ENCODE results near the gene ARHGEF4. TPM values are rescaled to one million over a fixed set of nuclear protein-coding genes. Genes with fewer than 3 reads are reported as not detected.

The ARHGEF4 gene
- total and polyA plus RNA-seq, 10 donors: 0.19 to 0.88 (median 0.46) TPM; not detected in 2

DNA sequence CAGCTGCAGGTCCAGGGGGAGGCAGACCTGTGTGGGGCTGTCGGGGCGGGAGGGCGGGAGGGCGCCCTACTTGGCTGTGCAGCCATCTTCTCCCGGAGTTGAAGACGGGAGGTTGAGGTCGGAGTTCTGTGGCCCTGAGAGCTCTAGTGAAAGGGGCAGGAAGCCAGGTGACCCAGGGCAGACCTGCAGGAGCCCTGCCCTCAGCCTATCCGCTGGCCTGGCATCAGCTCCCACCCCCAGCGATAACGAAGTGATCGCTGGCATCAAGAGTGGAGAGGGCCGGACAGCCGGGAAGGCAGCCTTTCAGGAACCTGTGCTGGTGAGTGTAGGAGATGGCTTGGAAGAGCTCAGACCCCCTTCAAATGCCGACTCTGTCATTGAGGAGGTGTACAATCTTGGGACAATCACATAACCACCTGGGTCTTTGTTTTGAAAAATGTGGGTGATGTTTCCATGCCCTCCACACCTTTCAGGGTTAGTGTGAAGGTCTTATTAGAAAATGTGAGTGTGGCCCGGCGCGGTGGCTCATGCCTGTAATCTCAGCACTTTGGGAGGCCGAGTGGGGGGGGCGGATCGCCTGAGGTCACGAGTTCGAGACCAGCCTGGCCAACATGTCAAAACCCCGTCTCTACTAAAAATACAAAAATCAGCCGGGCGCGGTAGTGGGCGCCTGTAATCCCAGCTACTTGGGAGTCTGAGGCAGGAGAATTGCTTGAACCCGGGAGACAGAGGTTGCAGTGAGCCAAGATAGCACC, 1.3 kb downstream of the ARHGEF4 start:
- no peaks in the 10 kb centered on the region for H3K36me3 ChIP-seq
- intact Hi-C loops (cut with DNase I; ENCODE audit: low total_unique reads): no loop called here

DNA sequence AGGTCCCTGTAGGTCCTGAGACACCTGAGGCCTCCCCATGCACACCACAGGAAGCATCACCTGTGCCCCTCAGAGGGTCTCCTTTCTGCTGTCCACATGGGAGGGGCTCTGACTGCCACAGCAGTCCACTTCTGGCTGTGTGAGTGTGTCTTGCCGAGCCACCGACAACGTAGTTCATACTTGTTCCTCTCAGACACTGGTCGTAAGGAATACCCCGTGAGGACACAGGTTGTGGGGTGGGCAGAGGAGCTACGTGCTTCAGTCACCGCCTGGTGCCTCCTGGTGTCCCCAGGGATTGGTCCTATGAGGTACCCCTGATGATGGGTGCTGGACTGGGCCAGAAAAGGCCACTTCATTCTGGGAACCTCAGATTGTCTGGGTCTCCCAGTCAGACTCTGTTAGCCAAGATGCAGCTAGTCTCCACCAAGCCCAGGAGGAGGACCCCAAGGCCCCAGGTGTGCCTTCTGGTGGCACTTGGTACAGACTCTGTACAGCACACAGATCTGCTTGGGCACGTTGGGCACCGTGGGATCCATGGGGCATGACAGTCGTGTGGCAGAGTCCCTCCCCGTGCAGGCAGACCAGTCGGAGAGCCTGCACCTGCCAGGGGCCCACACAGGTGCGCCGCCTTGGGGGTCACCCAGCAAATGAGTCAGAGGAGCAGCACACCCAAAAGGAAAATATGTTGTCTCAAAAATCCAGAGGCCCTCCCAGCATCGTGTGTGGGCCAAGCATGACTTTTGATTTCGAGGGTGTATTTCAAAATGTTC, 2.5 kb downstream of the ARHGEF4 start:
- intact Hi-C loops (cut with DNase I; ENCODE audit: low total_unique reads): no loop called here

More for the DNA sequence above, 1.3 kb downstream of the ARHGEF4 start:
- no peak overlapping the region for H3K4me3 ChIP-seq
- peaks cover 0 to 18% (median 14%) of the 10 kb centered on the region in 6 donors for H3K4me1 ChIP-seq
- no peak for TF ChIP-seq POLR2A (IDR thresholded peaks at IDR 0.05)
- no peak for TF ChIP-seq POLR2AphosphoS5 (IDR thresholded peaks at IDR 0.05)
- TF ChIP-seq, protein P1, sequence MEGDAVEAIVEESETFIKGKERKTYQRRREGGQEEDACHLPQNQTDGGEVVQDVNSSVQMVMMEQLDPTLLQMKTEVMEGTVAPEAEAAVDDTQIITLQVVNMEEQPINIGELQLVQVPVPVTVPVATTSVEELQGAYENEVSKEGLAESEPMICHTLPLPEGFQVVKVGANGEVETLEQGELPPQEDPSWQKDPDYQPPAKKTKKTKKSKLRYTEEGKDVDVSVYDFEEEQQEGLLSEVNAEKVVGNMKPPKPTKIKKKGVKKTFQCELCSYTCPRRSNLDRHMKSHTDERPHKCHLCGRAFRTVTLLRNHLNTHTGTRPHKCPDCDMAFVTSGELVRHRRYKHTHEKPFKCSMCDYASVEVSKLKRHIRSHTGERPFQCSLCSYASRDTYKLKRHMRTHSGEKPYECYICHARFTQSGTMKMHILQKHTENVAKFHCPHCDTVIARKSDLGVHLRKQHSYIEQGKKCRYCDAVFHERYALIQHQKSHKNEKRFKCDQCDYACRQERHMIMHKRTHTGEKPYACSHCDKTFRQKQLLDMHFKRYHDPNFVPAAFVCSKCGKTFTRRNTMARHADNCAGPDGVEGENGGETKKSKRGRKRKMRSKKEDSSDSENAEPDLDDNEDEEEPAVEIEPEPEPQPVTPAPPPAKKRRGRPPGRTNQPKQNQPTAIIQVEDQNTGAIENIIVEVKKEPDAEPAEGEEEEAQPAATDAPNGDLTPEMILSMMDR (IDR thresholded peaks at IDR 0.05 in 8 of 11, conservative IDR thresholded peaks at IDR 0.05 in 3 of 11): no peak
- no peak overlapping the region for H3K27ac ChIP-seq
- WGBS, 5 donors: 73 to 81% (median 75%) methylated on average over 22 to 28 of the region's 28 CpGs
- no peak for DNase-seq
- H3K27me3 ChIP-seq (replicated peaks in 1 of 7): peaks cover 4 to 77% (median 26%) of the 10 kb centered on the region in 7 donors
- H3K9me3 ChIP-seq: no peaks in the 10 kb centered on the region

DNA sequence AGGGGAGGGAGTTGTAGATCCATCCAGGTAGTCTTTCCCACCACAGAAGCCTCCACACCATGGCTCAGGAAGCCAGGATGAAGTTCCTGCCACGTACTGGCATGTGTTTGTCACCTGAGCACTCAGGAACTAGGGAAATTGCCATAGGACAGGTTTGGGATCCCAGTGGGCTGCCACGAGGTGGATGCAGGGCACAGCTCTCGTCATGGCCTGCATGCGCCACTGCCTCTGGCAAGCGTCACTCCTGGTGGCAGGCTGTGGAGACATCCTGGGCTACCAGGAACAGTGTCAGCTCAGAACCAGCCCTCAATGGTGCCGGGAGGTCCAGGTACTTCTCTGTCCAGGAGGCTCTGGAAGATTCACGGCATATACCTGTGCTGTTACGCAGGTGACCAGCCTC, 3.8 kb downstream of the ARHGEF4 start:
- Histone ChIP-seq H3K9me3 (no peaks in the 10 kb centered on the region), H3K4me3 (no peak overlapping the region), H3K36me3 (no peaks in the 10 kb centered on the region), H3K27me3 (replicated peaks in 1 of 7) (peaks cover 4 to 60% (median 26%) of the 10 kb centered on the region in 7 donors), H3K4me1 (peaks cover 0 to 18% (median 14%) of the 10 kb centered on the region in 6 donors), H3K27ac (no peak overlapping the region)
- WGBS, 5 donors: 70 to 84% (median 82%) methylated on average over 2 to 8 of the region's 8 CpGs
- TF ChIP-seq POLR2AphosphoS5 (IDR thresholded peaks at IDR 0.05) (no peak), POLR2A (IDR thresholded peaks at IDR 0.05) (no peak)
- TF ChIP-seq, protein P1 (IDR thresholded peaks at IDR 0.05 in 8 of 11, conservative IDR thresholded peaks at IDR 0.05 in 3 of 11): no peak
- intact Hi-C loops (cut with DNase I; ENCODE audit: low total_unique reads): no loop called here
- DNase-seq: peak; percentile 71

More for the DNA sequence above, 2.5 kb downstream of the ARHGEF4 start:
- DNase-seq: no peak
- WGBS, 5 donors: 78 to 89% (median 81%) methylated on average over 9 to 16 of the region's 16 CpGs
- Histone ChIP-seq H3K4me3 (no peak overlapping the region), H3K36me3 (no peaks in the 10 kb centered on the region), H3K27me3 (replicated peaks in 1 of 7) (peaks cover 4 to 73% (median 26%) of the 10 kb centered on the region in 7 donors), H3K9me3 (no peaks in the 10 kb centered on the region), H3K4me1 (peaks cover 0 to 18% (median 14%) of the 10 kb centered on the region in 6 donors), H3K27ac (no peak overlapping the region)
- TF ChIP-seq POLR2AphosphoS5 (IDR thresholded peaks at IDR 0.05) (no peak), POLR2A (IDR thresholded peaks at IDR 0.05) (no peak)
- TF ChIP-seq, protein P1 (IDR thresholded peaks at IDR 0.05 in 8 of 11, conservative IDR thresholded peaks at IDR 0.05 in 3 of 11): no peak

All from spleen (tissue), 11 donors.